ENCODE results near the gene S100A2. TPM values are rescaled to one million over a fixed set of nuclear protein-coding genes. Genes with fewer than 3 reads are reported as not detected.

The S100A2 gene
- total and polyA plus RNA-seq, 4 donors = 1.1 to 261 (median 54.8) TPM

DNA sequence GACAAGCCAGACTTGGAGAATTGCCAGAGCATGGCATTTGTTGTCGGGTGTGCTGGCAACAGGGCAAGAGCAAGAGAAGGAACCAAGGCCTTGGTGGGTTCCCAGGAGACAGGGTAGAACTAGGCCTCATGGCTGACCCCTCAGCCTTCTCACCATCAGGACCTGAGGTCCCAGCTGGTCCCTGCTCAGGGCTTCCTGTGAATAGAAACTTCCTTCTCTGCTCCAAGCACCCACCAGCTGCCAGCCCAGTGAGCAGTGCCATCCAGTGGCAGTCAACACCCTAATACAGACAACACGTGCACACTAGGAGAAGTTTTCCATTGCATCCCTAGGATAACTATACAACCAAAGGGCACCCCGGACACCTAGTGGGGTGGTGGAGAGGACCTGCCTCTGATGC, 52.6 kb downstream of the S100A2 start:
- Histone ChIP-seq H3K27me3 (ENCODE audit: control insufficient read depth in 3 of 3, insufficient read depth in 3 of 3, low read length in 2 of 3) (no peaks in the 10 kb centered on the region), H3K4me3 (no peak overlapping the region), H3K27ac (ENCODE audit: low read depth in 1 of 2, low read length in 1 of 2) (no peak overlapping the region), H3K4me1 (ENCODE audit: control insufficient read depth in 5 of 5, insufficient read depth in 5 of 5, low read length in 5 of 5) (peaks cover 0 to 6% (median 0%) of the 10 kb centered on the region in 5 donors), H3K36me3 (ENCODE audit: control insufficient read depth in 4 of 4, insufficient read depth in 4 of 4, low read length in 4 of 4) (no peaks in the 10 kb centered on the region), H3K9ac (ENCODE audit: insufficient read depth in 1 of 2, low read length in 2 of 2) (no peak overlapping the region), H3K9me3 (ENCODE audit: control insufficient read depth in 4 of 4, insufficient read depth in 3 of 4, low read length in 3 of 4) (no peaks in the 10 kb centered on the region)
- TF ChIP-seq, protein P1, sequence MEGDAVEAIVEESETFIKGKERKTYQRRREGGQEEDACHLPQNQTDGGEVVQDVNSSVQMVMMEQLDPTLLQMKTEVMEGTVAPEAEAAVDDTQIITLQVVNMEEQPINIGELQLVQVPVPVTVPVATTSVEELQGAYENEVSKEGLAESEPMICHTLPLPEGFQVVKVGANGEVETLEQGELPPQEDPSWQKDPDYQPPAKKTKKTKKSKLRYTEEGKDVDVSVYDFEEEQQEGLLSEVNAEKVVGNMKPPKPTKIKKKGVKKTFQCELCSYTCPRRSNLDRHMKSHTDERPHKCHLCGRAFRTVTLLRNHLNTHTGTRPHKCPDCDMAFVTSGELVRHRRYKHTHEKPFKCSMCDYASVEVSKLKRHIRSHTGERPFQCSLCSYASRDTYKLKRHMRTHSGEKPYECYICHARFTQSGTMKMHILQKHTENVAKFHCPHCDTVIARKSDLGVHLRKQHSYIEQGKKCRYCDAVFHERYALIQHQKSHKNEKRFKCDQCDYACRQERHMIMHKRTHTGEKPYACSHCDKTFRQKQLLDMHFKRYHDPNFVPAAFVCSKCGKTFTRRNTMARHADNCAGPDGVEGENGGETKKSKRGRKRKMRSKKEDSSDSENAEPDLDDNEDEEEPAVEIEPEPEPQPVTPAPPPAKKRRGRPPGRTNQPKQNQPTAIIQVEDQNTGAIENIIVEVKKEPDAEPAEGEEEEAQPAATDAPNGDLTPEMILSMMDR (IDR thresholded peaks at IDR 0.05; ENCODE audit: control extremely low read depth, extremely low read depth) = no peak
- no peak for ATAC-seq (ENCODE audit: insufficient read depth, low FRiP score)
- no peak for DNase-seq
- 56 to 74% methylated on average over 3 of the region's 3 CpGs for WGBS, 2 donors

Other genes starting within 250 kb of the S100A2 start
- 1 to 10 TPM; 1.0 to 3.1 TPM for gene PGLYRP4, start 217.0 kb downstream of the S100A2 start, total RNA-seq
- 1 to 10 TPM in 1 of 2 donors, under 1 TPM in 1; 0.18 to 1.0 TPM for gene PGLYRP4, start 217.0 kb downstream of the S100A2 start, polyA plus RNA-seq
- 100 to 1,000 TPM; 394 to 769 TPM for gene S100A9, start 208.0 kb downstream of the S100A2 start, total RNA-seq
- gene S100A9, start 208.0 kb downstream of the S100A2 start, polyA plus RNA-seq = over 10,000 TPM in 1 of 2 donors, 100 to 1,000 TPM in 1; 550 to 16,342 TPM
- 10 to 100 TPM; 14.9 to 31.7 TPM for gene S100A12, start 190.2 kb downstream of the S100A2 start, total RNA-seq
- 1,000 to 10,000 TPM in 1 of 2 donors, 10 to 100 TPM in 1; 43.9 to 1,191 TPM for gene S100A12, start 190.2 kb downstream of the S100A2 start, polyA plus RNA-seq
- 100 to 1,000 TPM in 1 of 2 donors, 10 to 100 TPM in 1; 69.8 to 556 TPM for gene S100A8, start 174.8 kb downstream of the S100A2 start, total RNA-seq
- gene S100A8, start 174.8 kb downstream of the S100A2 start, polyA plus RNA-seq = 1,000 to 10,000 TPM in 1 of 2 donors, 100 to 1,000 TPM in 1; 623 to 6,695 TPM
- gene S100A7A, start 149.3 kb downstream of the S100A2 start, total RNA-seq = not detected
- gene S100A7A, start 149.3 kb downstream of the S100A2 start, polyA plus RNA-seq = not detected
- not detected for gene S100A7, start 105.2 kb downstream of the S100A2 start, total RNA-seq
- gene S100A7, start 105.2 kb downstream of the S100A2 start, polyA plus RNA-seq = under 1 TPM in 1 of 2 donors, not detected in 1; 0.47 TPM
- 1,000 to 10,000 TPM in 1 of 2 donors, 100 to 1,000 TPM in 1; 165 to 1,591 TPM for gene S100A6, start 29.9 kb downstream of the S100A2 start, total RNA-seq
- over 10,000 TPM in 1 of 2 donors, 1,000 to 10,000 TPM in 1; 2,413 to 10,136 TPM for gene S100A6, start 29.9 kb downstream of the S100A2 start, polyA plus RNA-seq
- under 1 TPM in 1 of 2 donors, not detected in 1; 0.31 TPM for gene S100A5, start 24.9 kb downstream of the S100A2 start, total RNA-seq
- gene S100A5, start 24.9 kb downstream of the S100A2 start, polyA plus RNA-seq = under 1 TPM; 0.31 to 0.32 TPM
- 100 to 1,000 TPM in 1 of 2 donors, 10 to 100 TPM in 1; 44.0 to 665 TPM for gene S100A4, start 20.0 kb downstream of the S100A2 start, total RNA-seq
- gene S100A4, start 20.0 kb downstream of the S100A2 start, polyA plus RNA-seq = 1,000 to 10,000 TPM in 1 of 2 donors, 100 to 1,000 TPM in 1; 860 to 2,351 TPM
- gene S100A3, start 16.6 kb downstream of the S100A2 start, total RNA-seq = 1 to 10 TPM; 3.0 to 5.4 TPM
- 1 to 10 TPM; 6.5 to 8.0 TPM for gene S100A3, start 16.6 kb downstream of the S100A2 start, polyA plus RNA-seq
- 100 to 1,000 TPM in 1 of 2 donors, 10 to 100 TPM in 1; 70.6 to 119 TPM for gene S100A16, start 47.3 kb upstream of the S100A2 start, total RNA-seq
- 100 to 1,000 TPM; 162 to 182 TPM for gene S100A16, start 47.3 kb upstream of the S100A2 start, polyA plus RNA-seq
- 100 to 1,000 TPM in 1 of 2 donors, 10 to 100 TPM in 1; 78.5 to 150 TPM for gene S100A14, start 50.5 kb upstream of the S100A2 start, total RNA-seq
- 100 to 1,000 TPM; 157 to 326 TPM for gene S100A14, start 50.5 kb upstream of the S100A2 start, polyA plus RNA-seq
- 10 to 100 TPM; 36.2 to 92.1 TPM for gene S100A13, start 61.7 kb upstream of the S100A2 start, total RNA-seq
- gene S100A13, start 61.7 kb upstream of the S100A2 start, polyA plus RNA-seq = 100 to 1,000 TPM in 1 of 2 donors, 10 to 100 TPM in 1; 80.9 to 168 TPM
- 1 to 10 TPM in 1 of 2 donors, not detected in 1; 1.8 TPM for gene S100A1, start 62.6 kb upstream of the S100A2 start, total RNA-seq
- under 1 TPM; 0.31 to 0.91 TPM for gene S100A1, start 62.6 kb upstream of the S100A2 start, polyA plus RNA-seq
- gene CHTOP, start 68.2 kb upstream of the S100A2 start, total RNA-seq = 10 to 100 TPM; 60.5 to 76.6 TPM
- 10 to 100 TPM; 51.2 to 56.3 TPM for gene CHTOP, start 68.2 kb upstream of the S100A2 start, polyA plus RNA-seq
- 10 to 100 TPM; 29.7 to 37.4 TPM for gene SNAPIN, start 92.9 kb upstream of the S100A2 start, total RNA-seq
- gene SNAPIN, start 92.9 kb upstream of the S100A2 start, polyA plus RNA-seq = 10 to 100 TPM; 26.3 to 38.1 TPM
- gene ILF2, start 105.1 kb upstream of the S100A2 start, total RNA-seq = 100 to 1,000 TPM; 101 to 121 TPM
- 100 to 1,000 TPM in 1 of 2 donors, 10 to 100 TPM in 1; 46.7 to 133 TPM for gene ILF2, start 105.1 kb upstream of the S100A2 start, polyA plus RNA-seq
- gene NPR1, start 112.8 kb upstream of the S100A2 start, total RNA-seq = 10 to 100 TPM; 16.7 to 98.9 TPM
- 10 to 100 TPM; 35.9 to 57.7 TPM for gene NPR1, start 112.8 kb upstream of the S100A2 start, polyA plus RNA-seq
- gene INTS3, start 162.2 kb upstream of the S100A2 start, total RNA-seq = 10 to 100 TPM; 63.5 to 70.4 TPM
- gene INTS3, start 162.2 kb upstream of the S100A2 start, polyA plus RNA-seq = 10 to 100 TPM; 31.3 to 38.6 TPM
- 100 to 1,000 TPM in 1 of 2 donors, 10 to 100 TPM in 1; 15.8 to 162 TPM for gene SLC27A3, start 209.6 kb upstream of the S100A2 start, total RNA-seq
- 100 to 1,000 TPM in 1 of 2 donors, 10 to 100 TPM in 1; 53.9 to 223 TPM for gene SLC27A3, start 209.6 kb upstream of the S100A2 start, polyA plus RNA-seq